Loucy (cell line): ENCODE data around the gene CMTM7.

Experiments used
- H2AFZ ChIP-seq: fragments of 200-600 bp; sonication (generic); 2 replicates; pipeline ENCODE4 v1.6.0; 2016; ENCODE audit warnings: antibody characterized with exemption, mild to moderate bottlenecking, low read length, moderate library complexity
- H3F3A ChIP-seq: fragments of 200-600 bp; 2 replicates; pipeline ENCODE4 v1.6.0; 2016; ENCODE audit warnings: antibody characterized with exemption, low read depth, mild to moderate bottlenecking
- H3K27me3 ChIP-seq: fragments of 200-600 bp; sonication (generic); 2 replicates; pipeline ENCODE4 v1.6.1; 2014; ENCODE audit warnings: low read length, mild to moderate bottlenecking; ENCODE audit not compliant: insufficient read depth, poor library complexity, severe bottlenecking
- H3K36me3 ChIP-seq: fragments of 200-600 bp; sonication (generic); 2 replicates; pipeline ENCODE4 v1.6.1; 2016; ENCODE audit warnings: low read length; ENCODE audit not compliant: insufficient read depth
- H3K4me1 ChIP-seq: fragments of 200-600 bp; sonication (generic); 2 replicates; pipeline ENCODE4 v1.5.1; 2014; ENCODE audit warnings: low read length, mild to moderate bottlenecking; ENCODE audit not compliant: insufficient read depth, poor library complexity, severe bottlenecking
- H3K4me2 ChIP-seq: fragments of 200-600 bp; sonication (generic); 2 replicates; pipeline ENCODE4 v1.6.0; 2014; ENCODE audit warnings: antibody characterized with exemption, low read length, low read depth, mild to moderate bottlenecking; ENCODE audit not compliant: poor library complexity, severe bottlenecking
- H3K4me3 ChIP-seq: fragments of 200-600 bp; sonication (generic); 2 replicates; pipeline ENCODE4 v1.5.1; 2014; ENCODE audit warnings: low read length, mild to moderate bottlenecking, mixed read lengths; ENCODE audit not compliant: poor library complexity, severe bottlenecking
- H3K79me2 ChIP-seq: fragments of 200-600 bp; sonication (generic); 2 replicates; pipeline ENCODE4 v1.6.1; 2014; ENCODE audit warnings: low read length; ENCODE audit not compliant: insufficient read depth
- H3K9ac ChIP-seq: fragments of 200-600 bp; sonication (generic); 2 replicates; pipeline ENCODE4 v1.6.0; 2014; ENCODE audit warnings: mild to moderate bottlenecking, low read depth, low read length, moderate library complexity; ENCODE audit not compliant: poor library complexity, severe bottlenecking
- H3K9me2 ChIP-seq: fragments of 200-600 bp; sonication (generic); replicated peaks from 2 replicates; pipeline ENCODE4 v1.6.1; 2016; ENCODE audit warnings: low read depth, low read length, mixed read lengths
- H3K9me3 ChIP-seq: fragments of 200-600 bp; sonication (generic); 2 replicates; pipeline ENCODE4 v1.6.1; 2014; ENCODE audit warnings: mild to moderate bottlenecking, antibody characterized with exemption, low read length, low read depth; ENCODE audit not compliant: insufficient read depth
- H4K20me1 ChIP-seq: fragments of 200-600 bp; sonication (generic); 2 replicates; pipeline ENCODE4 v1.6.0; 2014; ENCODE audit warnings: antibody characterized with exemption, low read length, mild to moderate bottlenecking; ENCODE audit not compliant: insufficient read depth, poor library complexity, severe bottlenecking
- EZH2phosphoT487 ChIP-seq: fragments of 200-600 bp; IDR thresholded peaks from 2 replicates; pipeline ENCODE4 v1.6.1; 2018; ENCODE audit warnings: antibody characterized with exemption, mild to moderate bottlenecking, moderate library complexity, borderline replicate concordance
- TF ChIP-seq, protein P1 (sequence below): fragments of 200-600 bp; sonication (generic); conservative IDR thresholded peaks from 2 replicates; pipeline ENCODE4 v1.5.1; 2014; ENCODE audit warnings: mild to moderate bottlenecking, antibody characterized with exemption, low read length

Gene CMTM7

DNA sequence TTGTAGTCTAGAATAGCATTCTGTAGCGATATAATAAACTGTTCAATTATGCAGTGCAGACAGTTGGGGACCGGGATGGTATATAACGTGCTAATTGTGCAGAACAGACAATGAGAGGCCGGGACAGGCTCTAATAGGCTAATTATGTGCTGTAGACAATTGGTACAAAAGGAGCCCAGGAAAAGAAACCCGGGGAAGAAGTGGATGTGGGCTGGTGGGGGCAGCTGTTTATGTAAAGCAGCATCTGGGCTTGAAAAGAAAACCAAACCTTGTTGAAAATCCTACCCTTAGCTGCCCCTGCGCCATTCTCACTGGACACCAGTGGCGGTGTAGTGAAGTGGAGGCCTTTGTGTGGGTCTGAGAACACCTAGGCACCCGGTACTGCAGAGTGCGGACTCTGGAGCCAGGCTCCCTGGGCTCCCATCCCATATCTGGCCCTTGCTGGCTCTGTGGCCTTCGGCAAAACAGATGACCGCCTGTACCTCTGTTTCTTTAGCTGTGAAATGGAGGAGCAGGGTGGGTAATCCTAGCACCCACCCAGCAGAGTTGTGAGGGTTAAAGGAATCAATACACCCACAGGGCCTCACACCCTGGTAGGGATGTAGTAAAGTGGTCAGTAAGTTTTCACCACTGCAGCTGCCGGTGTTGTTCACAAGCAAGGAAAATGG is 59.5 kb downstream of the CMTM7 start:
- Histone ChIP-seq H3K4me3 (no peak overlapping the region), H4K20me1 (no peaks in the 10 kb centered on the region), H3K9me2 (no peaks in the 10 kb centered on the region), H3K36me3 (peaks cover 30% of the 10 kb centered on the region; the same call in 1 of the 2 replicates), H2AFZ (no peak overlapping the region), H3K4me1 (peaks cover 7% of the 10 kb centered on the region), H3K9me3 (no peaks in the 10 kb centered on the region), H3K79me2 (no peaks in the 10 kb centered on the region), H3K9ac (no peak overlapping the region), H3K27me3 (no peaks in the 10 kb centered on the region), H3K4me2 (no peak overlapping the region), H3F3A (no peaks in the 10 kb centered on the region)
- TF ChIP-seq, protein P1, sequence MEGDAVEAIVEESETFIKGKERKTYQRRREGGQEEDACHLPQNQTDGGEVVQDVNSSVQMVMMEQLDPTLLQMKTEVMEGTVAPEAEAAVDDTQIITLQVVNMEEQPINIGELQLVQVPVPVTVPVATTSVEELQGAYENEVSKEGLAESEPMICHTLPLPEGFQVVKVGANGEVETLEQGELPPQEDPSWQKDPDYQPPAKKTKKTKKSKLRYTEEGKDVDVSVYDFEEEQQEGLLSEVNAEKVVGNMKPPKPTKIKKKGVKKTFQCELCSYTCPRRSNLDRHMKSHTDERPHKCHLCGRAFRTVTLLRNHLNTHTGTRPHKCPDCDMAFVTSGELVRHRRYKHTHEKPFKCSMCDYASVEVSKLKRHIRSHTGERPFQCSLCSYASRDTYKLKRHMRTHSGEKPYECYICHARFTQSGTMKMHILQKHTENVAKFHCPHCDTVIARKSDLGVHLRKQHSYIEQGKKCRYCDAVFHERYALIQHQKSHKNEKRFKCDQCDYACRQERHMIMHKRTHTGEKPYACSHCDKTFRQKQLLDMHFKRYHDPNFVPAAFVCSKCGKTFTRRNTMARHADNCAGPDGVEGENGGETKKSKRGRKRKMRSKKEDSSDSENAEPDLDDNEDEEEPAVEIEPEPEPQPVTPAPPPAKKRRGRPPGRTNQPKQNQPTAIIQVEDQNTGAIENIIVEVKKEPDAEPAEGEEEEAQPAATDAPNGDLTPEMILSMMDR: no peak
- TF ChIP-seq EZH2phosphoT487: no peak

DNA sequence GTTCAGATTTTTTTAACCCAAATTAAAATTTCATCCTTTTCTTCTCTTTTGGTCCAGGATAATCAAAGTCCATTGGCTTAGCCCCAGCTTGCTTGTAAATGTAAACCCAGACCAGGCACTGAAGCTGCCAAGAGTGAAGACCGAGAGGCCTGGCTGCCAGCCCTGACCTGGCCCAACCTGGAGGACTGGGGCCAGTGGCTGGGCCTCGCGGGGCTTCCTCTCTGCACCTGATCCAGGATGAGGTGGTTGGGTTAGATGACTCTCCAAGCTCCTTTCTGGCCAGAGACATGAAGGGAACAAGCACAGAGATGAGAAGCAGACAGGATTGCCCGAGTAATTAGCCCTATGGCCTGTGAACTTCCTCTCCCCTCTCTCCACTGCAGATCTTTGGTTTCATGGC is 60.4 kb downstream of the CMTM7 start:
- Histone ChIP-seq H3K9me3 (no peaks in the 10 kb centered on the region), H3K36me3 (peaks cover 30% of the 10 kb centered on the region; the same call in 1 of the 2 replicates), H3F3A (no peaks in the 10 kb centered on the region), H3K4me1 (peaks cover 13% of the 10 kb centered on the region), H3K79me2 (no peaks in the 10 kb centered on the region), H4K20me1 (no peaks in the 10 kb centered on the region), H3K4me3 (no peak overlapping the region), H3K27me3 (no peaks in the 10 kb centered on the region), H2AFZ (no peak overlapping the region), H3K4me2 (no peak overlapping the region), H3K9me2 (no peaks in the 10 kb centered on the region), H3K9ac (no peak overlapping the region)
- TF ChIP-seq, protein P1: no peak
- TF ChIP-seq EZH2phosphoT487: no peak

DNA sequence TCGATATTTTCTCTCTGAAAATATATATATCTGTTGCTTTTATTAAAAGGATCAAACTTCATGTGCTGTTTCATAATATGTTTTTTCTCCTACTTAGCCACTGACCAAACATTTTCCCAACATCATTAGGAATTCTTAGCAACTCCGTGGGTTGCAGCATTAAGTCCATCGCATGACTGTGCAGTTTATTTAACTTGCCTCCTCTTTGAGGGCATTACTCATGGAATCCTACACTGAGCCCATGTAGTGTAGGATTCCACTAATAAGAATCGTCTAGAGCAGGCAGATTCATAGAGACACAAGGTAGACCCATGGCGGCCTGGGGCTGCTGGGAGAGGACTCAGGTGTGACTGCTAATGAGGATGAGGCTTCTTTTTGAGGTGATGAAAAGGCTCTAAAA is 61.7 kb downstream of the CMTM7 start:
- Histone ChIP-seq H3K9ac (no peak overlapping the region), H3K4me2 (no peak overlapping the region), H3K79me2 (no peaks in the 10 kb centered on the region), H3K9me3 (no peaks in the 10 kb centered on the region), H3K27me3 (no peaks in the 10 kb centered on the region), H2AFZ (no peak overlapping the region), H4K20me1 (no peaks in the 10 kb centered on the region), H3K4me1 (peaks cover 22% of the 10 kb centered on the region), H3F3A (no peaks in the 10 kb centered on the region), H3K36me3 (peaks cover 30% of the 10 kb centered on the region; the same call in 1 of the 2 replicates), H3K4me3 (no peak overlapping the region), H3K9me2 (no peaks in the 10 kb centered on the region)
- TF ChIP-seq, protein P1: no peak
- no peak for TF ChIP-seq EZH2phosphoT487
